Purkinje cell (primary cell): ENCODE data around the gene HYCC1. TPM values are rescaled to one million over a fixed set of nuclear protein-coding genes. Genes with fewer than 3 reads are reported as not detected.

Experiments
- polyA plus RNA-seq: library from polyadenylated mRNA; unstranded; fragments of >200 nt; fragmentation: Nextera tagmentation; gene quantifications from 2 replicates; pipeline ENCODE4 v1.2.1, GENCODE V29; 2014

The HYCC1 gene
- 3.7 and 12.9 TPM in 2 replicates for polyA plus RNA-seq

GRCh38 chr7:23013715-23014649 is at the start of gene HYCC1:
HYCC1 (minus strand) TSS chr7:23014130; CDS start chr7:22991111, 23,019 bp downstream.

Other genes with a start within 250 kb of the HYCC1 start
- gene TOMM7, start 191.3 kb downstream of the HYCC1 start, polyA plus RNA-seq, result 1,220 and 1,382 TPM in 2 replicates
- 170 and 199 TPM in 2 replicates for gene KLHL7, start 91.7 kb upstream of the HYCC1 start, polyA plus RNA-seq
- 33.0 and 48.1 TPM in 2 replicates for gene NUP42, start 167.9 kb upstream of the HYCC1 start, polyA plus RNA-seq
- gene GPNMB, start 232.6 kb upstream of the HYCC1 start, polyA plus RNA-seq, result 8.7 and 26.5 TPM in 2 replicates